Thyroid gland (tissue), 4 donors: ENCODE measurements around the gene MAP2K5. TPM values are rescaled to one million over a fixed set of nuclear protein-coding genes. Genes with fewer than 3 reads are reported as not detected.

Experiments
- DNase-seq, 2 donors: peaks; one replicate each; pipeline ENCODE4 v3.0.0-alpha.2; 2019
- H3K27ac ChIP-seq, 3 donors: fragments of 200-600 bp; sonication (generic); 1 replicate in 2 of 3; 2 replicates in 1 of 3; pipeline ENCODE4 v1.5.1; 2016 to 2019; ENCODE audit warnings: mild to moderate bottlenecking in 1 of 3, moderate library complexity in 1 of 3
- H3K27me3 ChIP-seq: fragments of 200-600 bp; sonication (generic); one replicate; pipeline ENCODE4 v1.5.1; 2019
- H3K36me3 ChIP-seq, 2 donors: fragments of 200-600 bp; sonication (generic); one replicate each; pipeline ENCODE4 v1.5.1; 2016 to 2019
- H3K4me1 ChIP-seq, 2 donors: fragments of 200-600 bp; sonication (generic); one replicate each; pipeline ENCODE4 v1.5.1; 2017 to 2019
- H3K4me3 ChIP-seq, 3 donors: fragments of 200-600 bp; sonication (generic); replicated peaks in 1 of 3; 1 replicate in 2 of 3; 2 replicates in 1 of 3; pipeline ENCODE4 v1.5.1; 2016; ENCODE audit warnings: mild to moderate bottlenecking in 1 of 3
- H3K9me3 ChIP-seq: fragments of 200-600 bp; sonication (generic); one replicate; pipeline ENCODE4 v1.5.1; 2017
- POLR2A ChIP-seq, 2 donors: fragments of 450-650 bp; IDR thresholded peaks; one replicate each; pipeline ENCODE4 v1.6.1; 2017; ENCODE audit warnings: antibody characterized with exemption in 2 of 2, mild to moderate bottlenecking in 2 of 2, moderate library complexity in 1 of 2
- WGBS, 2 donors: methylation state at CpG; one replicate each; pipeline ENCODE4 v1.1.5; 2017; 5-methylcytosine and 5-hydroxymethylcytosine counted together
- intact Hi-C: fragments of 100-400 bp; cut with DNase I; formaldehyde crosslinking; loops from one replicate; pipeline ENCODE4 v1.15.1; 2023
- total RNA-seq, 4 donors: library from RNA; depleted of rRNA; stranded (reverse); fragments of >200 nt; gene quantifications; one replicate each; pipeline ENCODE4 v1.2.3, GENCODE V29; 2016
- TF ChIP-seq, protein P1 (sequence below), 6 experiments: fragments of 200-600 bp in 3 of 6; fragments of 450-650 bp in 3 of 6; sonication (generic) in 3 of 6; IDR thresholded peaks; one replicate each; pipeline ENCODE4 v1.5.1; 2016 to 2019; ENCODE audit warnings: antibody characterized with exemption in 6 of 6, mild to moderate bottlenecking in 2 of 6, inconsistent platforms in 1 of 6, moderate library complexity in 1 of 6

The MAP2K5 gene
- total RNA-seq, 4 donors from 2014 or later: 10.2 to 32.1 (median 15.9) TPM

DNA sequence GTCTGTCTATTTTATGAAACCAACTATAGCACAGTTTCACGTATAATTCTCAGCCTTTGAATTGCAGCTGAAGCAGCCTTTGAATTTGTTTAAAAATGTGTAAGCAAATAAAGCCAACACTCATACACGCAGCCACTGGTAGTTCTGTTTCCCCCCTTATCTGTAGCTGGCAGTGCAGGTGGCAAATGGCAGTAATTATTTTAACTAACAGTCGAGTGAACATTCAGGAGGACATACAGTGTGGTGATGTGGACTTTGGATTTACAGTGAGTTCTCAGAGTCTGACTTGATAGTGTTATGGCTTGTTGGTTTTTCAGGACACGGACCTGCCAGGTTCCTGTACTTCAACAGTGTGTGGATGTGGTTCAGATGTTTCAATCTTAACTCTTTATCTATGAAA is 218.8 kb downstream of the MAP2K5 start:
- 42 to 43% methylated on average over 4 of the region's 4 CpGs for WGBS, 2 donors
- intact Hi-C loops: no loop called here

GRCh38 chr15:67762610-67763368 is 220.3 kb downstream of the MAP2K5 start:
- no peak for TF ChIP-seq POLR2A (IDR thresholded peaks at IDR 0.05)
- TF ChIP-seq, protein P1, sequence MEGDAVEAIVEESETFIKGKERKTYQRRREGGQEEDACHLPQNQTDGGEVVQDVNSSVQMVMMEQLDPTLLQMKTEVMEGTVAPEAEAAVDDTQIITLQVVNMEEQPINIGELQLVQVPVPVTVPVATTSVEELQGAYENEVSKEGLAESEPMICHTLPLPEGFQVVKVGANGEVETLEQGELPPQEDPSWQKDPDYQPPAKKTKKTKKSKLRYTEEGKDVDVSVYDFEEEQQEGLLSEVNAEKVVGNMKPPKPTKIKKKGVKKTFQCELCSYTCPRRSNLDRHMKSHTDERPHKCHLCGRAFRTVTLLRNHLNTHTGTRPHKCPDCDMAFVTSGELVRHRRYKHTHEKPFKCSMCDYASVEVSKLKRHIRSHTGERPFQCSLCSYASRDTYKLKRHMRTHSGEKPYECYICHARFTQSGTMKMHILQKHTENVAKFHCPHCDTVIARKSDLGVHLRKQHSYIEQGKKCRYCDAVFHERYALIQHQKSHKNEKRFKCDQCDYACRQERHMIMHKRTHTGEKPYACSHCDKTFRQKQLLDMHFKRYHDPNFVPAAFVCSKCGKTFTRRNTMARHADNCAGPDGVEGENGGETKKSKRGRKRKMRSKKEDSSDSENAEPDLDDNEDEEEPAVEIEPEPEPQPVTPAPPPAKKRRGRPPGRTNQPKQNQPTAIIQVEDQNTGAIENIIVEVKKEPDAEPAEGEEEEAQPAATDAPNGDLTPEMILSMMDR (IDR thresholded peaks at IDR 0.05): no peak
- intact Hi-C loops: no loop called here
- Histone ChIP-seq H3K27me3 (no peaks in the 10 kb centered on the region), H3K9me3 (no peaks in the 10 kb centered on the region), H3K4me3 (no peak overlapping the region), H3K4me1 (peaks cover 3 to 13% of the 10 kb centered on the region in 2 donors), H3K27ac (no peak overlapping the region), H3K36me3 (no peaks in the 10 kb centered on the region)
- WGBS, 2 donors: 86 to 88% methylated on average over 7 of the region's 7 CpGs
- DNase-seq: no peak

More for the DNA sequence above, 218.8 kb downstream of the MAP2K5 start:
- no peaks in the 10 kb centered on the region for H3K27me3 ChIP-seq
- no peaks in the 10 kb centered on the region for H3K36me3 ChIP-seq
- H3K9me3 ChIP-seq: no peaks in the 10 kb centered on the region
- H3K4me1 ChIP-seq: peaks cover 3 to 13% of the 10 kb centered on the region in 2 donors
- no peak overlapping the region for H3K27ac ChIP-seq
- TF ChIP-seq, protein P1 (IDR thresholded peaks at IDR 0.05): no peak
- no peak for TF ChIP-seq POLR2A (IDR thresholded peaks at IDR 0.05)
- H3K4me3 ChIP-seq: no peak overlapping the region
- DNase-seq: no peak

DNA sequence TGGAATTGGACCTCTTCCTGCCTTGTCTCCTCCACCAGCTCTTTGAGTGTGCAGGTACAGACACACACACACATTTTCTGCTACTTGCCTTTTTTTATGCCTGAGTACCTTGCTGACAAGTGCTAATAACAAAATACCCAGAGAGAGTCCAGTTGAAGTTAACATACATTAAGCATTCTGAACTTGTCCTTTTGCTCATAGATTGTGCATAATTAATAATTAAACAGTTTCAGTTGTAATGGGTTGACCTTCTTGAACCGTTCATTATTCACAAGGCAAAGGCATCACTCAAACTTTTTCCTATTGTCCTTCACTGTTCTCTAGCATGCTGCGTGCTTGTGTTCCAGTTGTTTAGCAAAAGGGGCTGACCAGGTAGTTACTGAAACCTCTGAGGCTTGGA is 223.2 kb downstream of the MAP2K5 start:
- H3K4me3 ChIP-seq: no peak overlapping the region
- no peaks in the 10 kb centered on the region for H3K36me3 ChIP-seq
- TF ChIP-seq, protein P1 (IDR thresholded peaks at IDR 0.05): no peak
- no peak for TF ChIP-seq POLR2A (IDR thresholded peaks at IDR 0.05)
- 64 to 68% methylated on average over 2 of the region's 2 CpGs for WGBS, 2 donors
- no peaks in the 10 kb centered on the region for H3K27me3 ChIP-seq
- intact Hi-C loops: no loop called here
- H3K4me1 ChIP-seq: peaks cover 3 to 8% of the 10 kb centered on the region in 2 donors
- peak in 1 of 2 donors; percentile 11 for DNase-seq
- no peak overlapping the region for H3K27ac ChIP-seq
- H3K9me3 ChIP-seq: no peaks in the 10 kb centered on the region

GRCh38 chr15:67766968-67767367 is 224.5 kb downstream of the MAP2K5 start:
- WGBS, 2 donors: 74 to 85% methylated on average over 2 of the region's 2 CpGs
- no peak overlapping the region for H3K4me3 ChIP-seq
- no peaks in the 10 kb centered on the region for H3K36me3 ChIP-seq
- intact Hi-C loops: no loop called here
- H3K27me3 ChIP-seq: no peaks in the 10 kb centered on the region
- peaks cover 3 to 5% of the 10 kb centered on the region in 2 donors for H3K4me1 ChIP-seq
- no peaks in the 10 kb centered on the region for H3K9me3 ChIP-seq
- no peak for DNase-seq
- no peak overlapping the region for H3K27ac ChIP-seq
- TF ChIP-seq POLR2A (IDR thresholded peaks at IDR 0.05): no peak
- TF ChIP-seq, protein P1 (IDR thresholded peaks at IDR 0.05): no peak

DNA sequence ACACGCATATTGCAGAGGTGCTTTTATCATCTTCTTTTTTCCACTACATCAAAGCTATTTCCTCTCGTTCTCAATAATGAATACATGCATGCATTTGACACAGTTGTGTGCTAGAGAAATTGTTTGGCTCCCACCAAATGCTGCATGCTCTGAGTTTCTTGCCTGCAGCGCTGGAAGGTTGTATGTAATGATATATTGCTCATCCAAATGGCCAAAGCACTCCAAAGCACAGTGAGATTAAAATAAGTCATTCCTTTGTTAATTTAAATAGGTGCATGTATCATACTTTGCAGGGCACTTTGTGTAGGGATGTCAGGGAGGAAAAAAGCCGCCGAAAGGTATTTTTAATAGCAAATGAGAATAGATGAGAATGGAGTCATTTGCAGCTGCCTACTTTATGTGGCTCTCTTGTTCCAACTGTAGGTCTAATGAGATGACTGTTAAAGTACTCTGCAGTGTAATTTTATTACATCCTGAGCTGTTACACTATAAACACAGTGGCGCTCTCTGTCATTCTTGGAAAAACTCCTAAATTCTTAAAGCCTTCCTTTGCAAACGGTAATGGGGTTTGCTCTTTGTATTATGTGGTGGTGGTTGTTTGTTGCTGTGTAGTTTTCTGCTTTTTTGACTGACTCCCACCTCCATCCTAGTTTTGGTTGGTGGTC is 225.9 kb downstream of the MAP2K5 start:
- Histone ChIP-seq H3K9me3 (no peaks in the 10 kb centered on the region), H3K27ac (no peak overlapping the region), H3K4me3 (no peak overlapping the region), H3K36me3 (no peaks in the 10 kb centered on the region), H3K4me1 (peaks cover 3 to 5% of the 10 kb centered on the region in 2 donors), H3K27me3 (no peaks in the 10 kb centered on the region)
- 88 to 93% methylated on average over 7 of the region's 7 CpGs for WGBS, 2 donors
- no peak for DNase-seq
- TF ChIP-seq POLR2A (IDR thresholded peaks at IDR 0.05): no peak
- TF ChIP-seq, protein P1 (IDR thresholded peaks at IDR 0.05): no peak
- intact Hi-C loops: no loop called here
